A172 (cell line): ENCODE results near the gene ATP10D. TPM values are rescaled to one million over a fixed set of nuclear protein-coding genes. Genes with fewer than 3 reads are reported as not detected.

ENCODE experiments used
- DNase-seq: peaks from one replicate; pipeline ENCODE4 v3.0.0-alpha.2; 2015; ENCODE audit warnings: low spot score
- total RNA-seq: library from RNA; depleted of rRNA; stranded (reverse); fragments of >200 nt; shearing (Covaris generic); gene quantifications from 2 replicates; pipeline ENCODE4 v1.2.3, GENCODE V29; 2014; rRNA removed

Gene ATP10D
- 11.9 and 23.3 TPM in 2 replicates for total RNA-seq

- DNase-seq, result peak; percentile 87
These were observed at the start of gene ATP10D for GRCh38 chr4:47485047-47485692. TSS of gene ATP10D (plus strand) at chr4:47485275. CDS start at chr4:47512541, 27,266 bp downstream.

GRCh38 chr4:47442980-47443379, 42.1 kb upstream of the ATP10D start:
- no peak for DNase-seq

GRCh38 chr4:47444031-47444430, 41.0 kb upstream of the ATP10D start:
- no peak for DNase-seq

- DNase-seq, result no peak
These were observed 33.4 kb upstream of the ATP10D start for GRCh38 chr4:47451657-47452056.

GRCh38 chr4:47462799-47463234, 22.3 kb upstream of the ATP10D start:
- no peak for DNase-seq

- DNase-seq, result peak; percentile 86
These were observed 21.7 kb upstream of the ATP10D start, which contains the start of gene COMMD8 for GRCh38 chr4:47463235-47463956. TSS of gene COMMD8 (minus strand) at chr4:47463702. CDS start at chr4:47463651, 51 bp downstream.

- DNase-seq, result no peak
These were observed 20.1 kb upstream of the ATP10D start for GRCh38 chr4:47465004-47465403.

GRCh38 chr4:47466056-47466785, 18.9 kb upstream of the ATP10D start:
- no peak for DNase-seq

GRCh38 chr4:47468706-47469365, 16.2 kb upstream of the ATP10D start:
- peak; percentile 10 for DNase-seq

- no peak for DNase-seq
These were observed 15.1 kb upstream of the ATP10D start for GRCh38 chr4:47469951-47470350.

- no peak for DNase-seq
These were observed 14.0 kb upstream of the ATP10D start for GRCh38 chr4:47471064-47471463.

- no peak for DNase-seq
These were observed 13.5 kb upstream of the ATP10D start for GRCh38 chr4:47471591-47471990.

GRCh38 chr4:47473141-47473750, 11.8 kb upstream of the ATP10D start:
- DNase-seq, result no peak

- DNase-seq, result no peak
These were observed 10.3 kb upstream of the ATP10D start for GRCh38 chr4:47474799-47475198.

GRCh38 chr4:47475411-47475810, 9.7 kb upstream of the ATP10D start:
- no peak for DNase-seq

GRCh38 chr4:47478804-47479203, 6.3 kb upstream of the ATP10D start:
- DNase-seq, result no peak

- peak; percentile 12 for DNase-seq
These were observed 2.7 kb upstream of the ATP10D start for GRCh38 chr4:47482326-47482725.

GRCh38 chr4:47483745-47484144, 1.3 kb upstream of the ATP10D start:
- no peak for DNase-seq

- DNase-seq, result no peak
These were observed 907 bp upstream of the ATP10D start for GRCh38 chr4:47484168-47484567.

- DNase-seq, result no peak
These were observed 693 bp downstream of the ATP10D start for GRCh38 chr4:47485768-47486167.

- peak; percentile 6 for DNase-seq
These were observed 1.2 kb downstream of the ATP10D start for GRCh38 chr4:47486231-47486673.
